ENCODE data around the gene TMTC4.

DNA sequence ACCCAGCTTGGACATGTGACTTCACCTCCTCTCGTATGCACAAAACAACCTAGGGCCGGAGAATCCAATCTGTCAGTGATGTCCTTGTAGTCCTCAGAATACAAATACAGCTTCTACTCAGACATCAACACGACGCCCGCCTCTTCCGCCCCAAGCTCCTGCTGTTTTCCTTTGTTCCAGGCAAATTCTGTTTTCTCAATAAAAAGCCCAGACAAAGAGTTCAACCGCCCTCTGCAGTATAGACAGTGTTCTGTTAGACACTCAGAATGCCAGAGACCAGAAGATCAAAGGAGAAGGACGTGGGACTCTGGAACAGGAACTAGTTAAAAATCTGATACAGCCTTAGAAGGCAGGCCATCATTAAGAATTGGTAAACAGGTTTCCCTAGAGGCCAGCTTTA lies 44.0 kb downstream of the TMTC4 start:
- TF ChIP-seq CTCF (conservative IDR thresholded peaks at IDR 0.05; ENCODE audit: low read length) (no peak), EZH2phosphoT487 (IDR thresholded peaks at IDR 0.05; ENCODE audit: borderline replicate concordance, low read depth, low read length) (no peak)
